Measurements from ENCODE around the gene JMJD4. TPM values are rescaled to one million over a fixed set of nuclear protein-coding genes. Genes with fewer than 3 reads are reported as not detected.

JMJD4 gene
- total RNA-seq, 1 experiment from 2014 or later = 20.7 TPM

DNA sequence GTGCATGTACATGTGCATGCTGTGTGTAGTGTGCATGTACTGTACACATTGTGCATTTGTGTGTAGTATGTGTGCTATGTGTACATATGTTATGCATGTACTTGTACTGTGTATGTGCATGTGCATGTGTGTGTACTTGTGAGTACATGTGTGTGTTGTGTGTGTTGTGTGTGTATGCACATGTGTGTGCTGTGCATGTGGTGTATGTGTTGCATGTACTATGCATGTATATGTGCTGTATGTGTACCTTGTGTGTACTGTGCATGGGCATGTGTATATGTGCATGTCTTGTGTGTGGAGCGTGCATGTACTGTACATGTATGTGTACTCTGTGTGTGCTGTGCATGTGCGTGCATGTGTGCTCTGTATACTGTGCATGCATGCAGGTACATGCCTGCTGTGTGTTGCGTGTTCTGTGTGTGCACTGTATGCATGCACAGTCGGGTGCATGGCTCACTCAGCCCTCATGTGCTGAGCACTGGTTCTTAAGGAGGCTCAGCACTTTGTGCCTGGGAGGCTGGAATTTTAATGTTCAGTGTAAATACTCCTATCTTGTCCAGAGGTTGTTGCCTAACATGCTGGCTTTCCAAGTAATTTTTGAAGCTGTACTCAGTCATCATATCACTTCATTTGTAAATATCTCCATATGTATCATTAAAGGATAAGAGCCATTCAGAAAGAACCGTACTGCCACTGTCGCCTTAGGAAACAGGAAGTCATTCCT is 32.5 kb upstream of the JMJD4 start:
- POLR2A ChIA-PET (ENCODE audit: low non-redundant PET) = no interaction called here
- Histone ChIP-seq H3K36me3 (ENCODE audit: insufficient read depth, low read length, poor library complexity, severe bottlenecking) (peaks cover 9% of the 10 kb centered on the region), H3K4me3 (ENCODE audit: low read depth, low read length, poor library complexity, severe bottlenecking) (no peak overlapping the region), H3K27me3 (replicated peaks; ENCODE audit: insufficient read depth, low read depth, low read length, poor library complexity) (no peaks in the 10 kb centered on the region), H3K4me1 (ENCODE audit: insufficient read depth, low read length, poor library complexity, severe bottlenecking) (peaks cover 5% of the 10 kb centered on the region), H3K27ac (ENCODE audit: low read depth, low read length, poor library complexity, severe bottlenecking) (no peak overlapping the region), H3K9me3 (ENCODE audit: low read depth, low read length, poor library complexity, severe bottlenecking) (no peaks in the 10 kb centered on the region)
- CTCF ChIA-PET = no interaction called here
- TF ChIP-seq, protein P1, sequence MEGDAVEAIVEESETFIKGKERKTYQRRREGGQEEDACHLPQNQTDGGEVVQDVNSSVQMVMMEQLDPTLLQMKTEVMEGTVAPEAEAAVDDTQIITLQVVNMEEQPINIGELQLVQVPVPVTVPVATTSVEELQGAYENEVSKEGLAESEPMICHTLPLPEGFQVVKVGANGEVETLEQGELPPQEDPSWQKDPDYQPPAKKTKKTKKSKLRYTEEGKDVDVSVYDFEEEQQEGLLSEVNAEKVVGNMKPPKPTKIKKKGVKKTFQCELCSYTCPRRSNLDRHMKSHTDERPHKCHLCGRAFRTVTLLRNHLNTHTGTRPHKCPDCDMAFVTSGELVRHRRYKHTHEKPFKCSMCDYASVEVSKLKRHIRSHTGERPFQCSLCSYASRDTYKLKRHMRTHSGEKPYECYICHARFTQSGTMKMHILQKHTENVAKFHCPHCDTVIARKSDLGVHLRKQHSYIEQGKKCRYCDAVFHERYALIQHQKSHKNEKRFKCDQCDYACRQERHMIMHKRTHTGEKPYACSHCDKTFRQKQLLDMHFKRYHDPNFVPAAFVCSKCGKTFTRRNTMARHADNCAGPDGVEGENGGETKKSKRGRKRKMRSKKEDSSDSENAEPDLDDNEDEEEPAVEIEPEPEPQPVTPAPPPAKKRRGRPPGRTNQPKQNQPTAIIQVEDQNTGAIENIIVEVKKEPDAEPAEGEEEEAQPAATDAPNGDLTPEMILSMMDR (conservative IDR thresholded peaks at IDR 0.05; ENCODE audit: low read depth, low read length) = no peak
- no peak for TF ChIP-seq EZH2 (IDR thresholded peaks at IDR 0.05; ENCODE audit: borderline replicate concordance, low read depth, low read length, poor library complexity, severe bottlenecking)
- no peak for DNase-seq (ENCODE audit: low spot score)
- BruUV-seq (replicated peaks) = no TSS peak
- intact Hi-C loops (cut with micrococcal nuclease; ENCODE audit: unreplicated experiment) = loop anchor here (10.0 kb wide), 1 partner anchor 307 kb away; no protein-coding TSS in a partner anchor

DNA sequence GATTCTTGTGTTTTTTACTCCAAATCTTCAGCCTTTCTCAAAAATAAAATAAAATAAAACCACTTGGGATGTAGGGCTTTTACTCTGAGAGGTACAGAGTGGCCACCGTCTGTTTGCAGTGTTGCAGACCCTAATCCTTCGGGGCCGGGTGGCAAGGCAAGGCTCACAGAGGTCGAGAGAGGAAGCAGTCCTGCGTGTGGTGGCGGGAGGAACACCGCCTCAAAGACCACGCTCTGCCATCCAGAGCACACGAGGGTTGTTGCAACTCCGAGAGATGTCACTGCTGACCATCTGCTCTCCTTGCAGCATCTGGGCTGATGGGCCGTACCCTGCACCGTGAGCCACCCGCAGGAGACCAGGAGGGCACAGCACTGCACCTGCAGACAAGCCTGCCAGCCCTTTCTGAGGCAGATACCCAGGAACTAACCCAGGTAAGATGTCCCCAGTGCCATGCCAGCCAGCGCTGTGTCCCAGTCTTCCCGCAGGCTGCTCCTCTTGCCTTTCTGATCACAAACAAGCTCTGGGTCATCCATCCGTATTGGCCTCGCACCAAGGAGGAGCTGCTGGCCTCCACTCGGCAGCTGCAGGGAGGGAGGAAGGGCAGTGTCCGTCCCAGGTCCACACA is 31.7 kb upstream of the JMJD4 start:
- intact Hi-C loops (cut with micrococcal nuclease; ENCODE audit: unreplicated experiment) = loop anchor here (10.0 kb wide), 1 partner anchor 308 kb away; no protein-coding TSS in a partner anchor
- peaks cover 9% of the 10 kb centered on the region for H3K36me3 ChIP-seq (ENCODE audit: insufficient read depth, low read length, poor library complexity, severe bottlenecking)
- no peaks in the 10 kb centered on the region for H3K27me3 ChIP-seq (replicated peaks; ENCODE audit: insufficient read depth, low read depth, low read length, poor library complexity)
- CTCF ChIA-PET = no interaction called here
- H3K4me1 ChIP-seq (ENCODE audit: insufficient read depth, low read length, poor library complexity, severe bottlenecking) = peaks cover 10% of the 10 kb centered on the region
- H3K4me3 ChIP-seq (ENCODE audit: low read depth, low read length, poor library complexity, severe bottlenecking) = no peak overlapping the region
- POLR2A ChIA-PET (ENCODE audit: low non-redundant PET) = no interaction called here
- DNase-seq (ENCODE audit: low spot score) = no peak
- H3K27ac ChIP-seq (ENCODE audit: low read depth, low read length, poor library complexity, severe bottlenecking) = no peak overlapping the region
- no peak for TF ChIP-seq EZH2 (IDR thresholded peaks at IDR 0.05; ENCODE audit: borderline replicate concordance, low read depth, low read length, poor library complexity, severe bottlenecking)
- TF ChIP-seq, protein P1 (conservative IDR thresholded peaks at IDR 0.05; ENCODE audit: low read depth, low read length) = no peak
- H3K9me3 ChIP-seq (ENCODE audit: low read depth, low read length, poor library complexity, severe bottlenecking) = no peaks in the 10 kb centered on the region
- no TSS peak for BruUV-seq (replicated peaks)

DNA sequence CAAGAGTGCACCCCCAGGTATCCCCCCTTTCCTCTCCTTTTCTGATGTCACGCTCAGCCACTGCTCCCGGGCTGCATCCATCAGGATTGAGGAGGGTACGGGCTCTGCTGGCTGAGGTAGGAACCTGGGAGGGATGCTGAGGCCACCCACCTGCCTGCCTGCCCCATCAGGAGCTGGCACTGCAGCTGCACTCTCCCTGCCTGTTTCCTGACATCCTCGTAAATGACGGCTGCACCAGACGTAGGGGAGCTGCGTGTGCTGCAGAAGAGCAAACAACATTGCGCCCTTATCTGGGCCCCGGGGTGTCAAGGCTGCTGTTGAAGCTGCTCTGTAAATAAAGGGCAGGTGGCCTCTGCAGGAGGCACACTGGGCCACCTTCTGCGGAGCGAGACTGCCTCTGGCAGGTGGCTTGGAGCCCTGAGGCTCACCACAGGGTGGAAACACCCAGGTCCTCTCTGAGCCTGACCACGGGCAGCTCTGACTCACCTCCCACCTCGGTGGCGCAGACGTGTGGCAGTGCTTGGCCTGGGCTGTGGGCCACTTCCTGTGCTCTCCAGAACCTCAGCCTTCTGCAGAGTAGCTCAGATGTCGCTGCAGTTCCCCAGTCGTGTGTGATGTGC is 31.0 kb upstream of the JMJD4 start:
- Histone ChIP-seq H3K36me3 (ENCODE audit: insufficient read depth, low read length, poor library complexity, severe bottlenecking) (peaks cover 9% of the 10 kb centered on the region), H3K27ac (ENCODE audit: low read depth, low read length, poor library complexity, severe bottlenecking) (no peak overlapping the region), H3K27me3 (replicated peaks; ENCODE audit: insufficient read depth, low read depth, low read length, poor library complexity) (no peaks in the 10 kb centered on the region), H3K4me1 (ENCODE audit: insufficient read depth, low read length, poor library complexity, severe bottlenecking) (peaks cover 10% of the 10 kb centered on the region), H3K9me3 (ENCODE audit: low read depth, low read length, poor library complexity, severe bottlenecking) (no peaks in the 10 kb centered on the region), H3K4me3 (ENCODE audit: low read depth, low read length, poor library complexity, severe bottlenecking) (no peak overlapping the region)
- no peak for DNase-seq (ENCODE audit: low spot score)
- TF ChIP-seq EZH2 (IDR thresholded peaks at IDR 0.05; ENCODE audit: borderline replicate concordance, low read depth, low read length, poor library complexity, severe bottlenecking) = no peak
- TF ChIP-seq, protein P1 (conservative IDR thresholded peaks at IDR 0.05; ENCODE audit: low read depth, low read length) = no peak
- ChIA-PET CTCF (no interaction called here), POLR2A (ENCODE audit: low non-redundant PET) (no interaction called here)
- no TSS peak for BruUV-seq (replicated peaks)
- intact Hi-C loops (cut with micrococcal nuclease; ENCODE audit: unreplicated experiment) = loop anchor here (10.0 kb wide), 1 partner anchor 309 kb away; no protein-coding TSS in a partner anchor
